Stimulated activated CD4-positive, alpha-beta T cell treated with anti-CD3 and anti-CD28 coated beads, TNF-alpha, amount 100 ng/mL, for 1 hour (primary cell): Measurements from ENCODE around the gene LARGE1.

Source experiments
- DNase-seq, 3 donors: peaks; one replicate each; pipeline ENCODE4 v3.0.0-alpha.2; 2020; ENCODE audit warnings: low read depth in 3 of 3, low spot score in 1 of 3

LARGE1 gene

DNA sequence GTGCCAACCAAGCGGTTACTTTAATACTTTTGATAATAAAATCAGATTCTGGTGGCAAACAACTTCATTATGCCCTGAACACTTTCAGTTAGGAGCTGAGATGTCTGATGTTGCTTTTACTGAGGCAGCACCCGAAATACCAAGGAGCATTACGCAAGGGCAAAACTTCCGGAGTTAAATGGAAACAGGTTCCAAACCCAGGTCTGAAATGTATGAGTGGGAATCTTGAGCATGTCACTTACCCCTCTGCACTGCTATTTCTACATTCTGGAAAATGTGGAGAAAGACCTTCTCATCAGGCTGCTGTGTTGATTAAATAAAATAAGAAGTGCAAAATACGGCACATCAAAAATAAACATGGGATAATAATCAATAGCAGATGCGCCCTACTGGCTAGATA is 315.1 kb downstream of the LARGE1 start:
- no peak for DNase-seq

DNA sequence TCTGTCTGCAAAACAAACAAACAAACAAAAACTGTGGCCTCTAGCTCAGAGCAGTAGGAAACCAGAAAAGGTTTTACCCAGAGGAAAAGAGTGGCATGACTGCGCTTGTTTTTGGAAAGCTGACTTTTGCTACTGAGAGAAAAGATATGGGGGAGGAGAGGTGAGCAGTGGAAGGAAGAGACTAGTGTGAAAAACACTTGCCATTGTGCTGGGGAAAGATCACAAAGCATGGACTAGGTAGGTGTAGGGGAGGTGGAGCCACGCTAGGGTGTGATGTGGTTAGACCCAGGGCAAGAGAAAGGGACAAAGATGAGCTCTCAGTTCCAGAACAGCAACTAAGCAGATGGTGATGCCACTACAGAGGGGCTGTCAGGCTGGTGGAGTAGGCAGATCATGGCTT is 319.2 kb downstream of the LARGE1 start:
- no peak for DNase-seq

DNA sequence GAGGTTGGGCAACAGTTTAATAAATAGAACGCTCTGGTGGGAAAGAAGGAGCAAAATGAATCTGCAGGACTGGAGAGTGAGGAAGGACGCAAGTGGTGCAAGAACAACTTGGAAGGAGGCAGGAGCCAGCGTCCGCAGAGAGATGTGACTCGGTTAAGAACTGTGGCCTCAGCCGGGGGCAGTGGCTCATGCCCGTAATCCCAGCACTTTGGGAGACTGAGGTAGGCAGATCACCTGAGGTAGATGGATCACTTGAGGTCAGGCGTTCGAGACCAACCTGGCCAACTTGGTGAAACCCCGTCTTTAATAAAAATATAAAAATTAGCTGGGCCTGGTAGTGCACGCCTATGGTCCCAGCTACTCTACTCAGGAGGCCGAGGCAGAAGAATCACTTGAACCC is 319.7 kb downstream of the LARGE1 start:
- no peak for DNase-seq

GRCh38 chr22:33600113-33600512 is 320.2 kb downstream of the LARGE1 start:
- no peak for DNase-seq

GRCh38 chr22:33599596-33599995 is 320.7 kb downstream of the LARGE1 start:
- DNase-seq = no peak

DNA sequence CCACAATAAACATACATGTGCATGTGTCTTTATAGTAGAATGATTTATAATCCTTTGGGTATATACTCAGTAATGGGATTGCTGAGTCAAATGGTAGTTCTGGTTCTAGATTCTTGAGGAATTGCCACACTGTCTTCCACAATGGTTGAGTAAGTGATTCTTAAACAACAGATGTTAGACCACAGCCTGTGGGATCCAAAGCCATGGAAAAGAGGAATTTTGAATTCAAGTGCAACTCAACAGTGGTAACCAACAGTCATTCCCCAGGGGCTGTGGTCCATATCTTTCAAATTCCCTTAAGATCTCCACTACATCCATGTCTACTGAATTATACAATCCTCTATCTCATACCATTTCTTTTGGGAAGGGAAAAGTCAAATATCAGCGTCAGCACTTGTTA is 321.5 kb downstream of the LARGE1 start:
- no peak for DNase-seq

- no peak for DNase-seq
Observed at GRCh38 chr22:33597274-33597985, 322.8 kb downstream of the LARGE1 start.

- DNase-seq = no peak
Observed at GRCh38 chr22:33593818-33594217, 326.5 kb downstream of the LARGE1 start.

- DNase-seq = no peak
Observed at GRCh38 chr22:33591946-33592345, 328.3 kb downstream of the LARGE1 start.

DNA sequence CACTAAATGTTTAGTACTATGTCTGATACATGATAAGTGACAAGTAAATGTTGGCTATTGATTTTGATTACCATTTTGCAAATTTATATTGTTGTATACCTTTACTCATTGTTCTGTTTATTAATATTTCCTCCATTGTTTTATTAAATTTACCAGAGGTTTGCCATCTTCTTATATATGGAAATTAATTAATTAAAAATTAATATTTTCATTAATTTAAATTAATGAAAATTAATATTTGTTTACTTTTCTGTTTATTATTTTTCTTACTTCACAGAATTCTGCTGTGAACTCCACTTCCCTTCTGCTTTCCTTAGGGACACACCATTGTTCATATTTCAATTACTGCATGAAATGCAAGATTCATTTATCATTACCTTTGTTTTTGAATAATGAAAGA is 331.0 kb downstream of the LARGE1 start:
- DNase-seq = no peak

- no peak for DNase-seq
Observed at GRCh38 chr22:33588860-33589259, 331.4 kb downstream of the LARGE1 start.

- no peak for DNase-seq
Observed at GRCh38 chr22:33584152-33584551, 336.1 kb downstream of the LARGE1 start.

DNA sequence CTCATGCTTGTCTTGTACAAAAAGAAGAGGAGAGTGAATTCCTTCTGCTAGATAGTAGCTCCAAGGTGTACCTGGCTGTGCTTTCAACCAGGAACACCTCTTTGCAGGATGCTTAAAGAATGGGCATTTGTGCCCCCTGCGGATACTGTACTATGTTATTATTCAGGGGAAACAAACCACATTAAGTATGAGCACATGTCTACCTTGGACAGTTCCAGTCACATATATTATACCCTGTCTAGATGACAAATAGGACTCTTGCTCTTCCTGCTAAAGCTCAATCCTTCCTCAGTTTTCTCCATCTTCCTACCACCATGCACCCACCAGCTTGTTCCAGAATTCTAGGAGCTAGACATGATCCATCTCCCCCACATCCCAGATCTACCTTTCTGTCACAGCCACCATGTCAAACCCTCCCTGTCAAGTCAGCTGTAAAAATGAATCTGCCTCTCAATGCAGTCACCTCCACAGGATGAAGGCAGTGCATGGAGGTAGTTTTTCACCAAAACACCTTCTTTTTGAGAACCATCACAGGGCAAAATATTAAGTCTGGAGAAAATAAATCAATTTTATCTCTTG is 337.4 kb downstream of the LARGE1 start:
- no peak for DNase-seq

GRCh38 chr22:33580310-33580709 is 340.0 kb downstream of the LARGE1 start:
- DNase-seq = no peak

DNA sequence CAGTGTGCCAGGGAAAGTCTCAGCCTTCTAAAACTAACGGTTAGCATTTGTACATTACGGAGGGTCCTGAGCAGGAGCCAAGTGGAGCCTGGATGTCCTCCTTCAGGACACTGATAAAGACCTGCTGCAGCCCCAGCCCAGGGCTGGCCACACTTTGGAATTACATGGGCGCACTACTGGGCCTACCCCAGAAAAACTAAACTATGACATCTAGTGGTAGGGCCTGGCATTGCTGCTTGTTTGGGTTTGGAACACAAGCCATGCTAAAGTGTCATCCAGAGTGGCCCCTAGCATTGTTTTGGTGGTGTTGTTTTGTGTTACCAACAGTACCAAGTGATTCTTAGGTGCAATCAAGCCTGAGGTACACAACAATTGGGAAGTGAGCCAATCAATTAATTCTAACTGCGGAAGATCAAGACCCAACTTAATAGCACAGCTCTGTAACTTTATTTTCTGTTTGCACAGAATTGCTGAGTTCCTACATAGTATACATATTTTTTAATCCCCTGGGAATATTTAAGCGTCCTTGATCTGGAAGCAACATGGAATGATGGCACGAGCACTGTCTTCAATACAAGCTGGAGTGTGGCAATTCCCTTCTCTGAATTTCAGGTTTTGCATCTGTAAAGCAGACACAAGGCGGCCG is 340.7 kb downstream of the LARGE1 start:
- DNase-seq = no peak

DNA sequence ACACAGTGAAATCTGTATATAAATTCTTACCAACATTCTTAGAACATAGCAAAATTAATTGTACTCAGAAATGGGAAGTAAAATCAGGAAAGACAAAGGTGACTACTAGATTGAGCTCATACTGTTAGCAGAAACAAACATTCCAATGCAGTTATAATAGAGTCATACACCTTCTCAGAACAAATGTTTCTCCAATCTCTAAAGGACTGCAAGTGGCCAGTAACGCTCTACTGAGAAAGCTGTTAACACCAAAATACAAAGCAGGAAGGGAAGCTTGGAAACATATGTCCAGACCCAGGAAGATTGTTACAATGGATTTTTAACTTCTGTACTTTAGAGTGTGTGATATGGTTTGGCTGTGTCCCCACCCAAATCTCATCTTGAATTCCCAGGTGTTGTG is 341.5 kb downstream of the LARGE1 start:
- no peak for DNase-seq

- no peak for DNase-seq
Observed at GRCh38 chr22:33577862-33578411, 342.3 kb downstream of the LARGE1 start.

GRCh38 chr22:33576205-33576604 is 344.1 kb downstream of the LARGE1 start:
- no peak for DNase-seq

- DNase-seq = no peak
Observed at GRCh38 chr22:33575771-33576170, 344.5 kb downstream of the LARGE1 start.

GRCh38 chr22:33575041-33575440 is 345.2 kb downstream of the LARGE1 start:
- DNase-seq = no peak

DNA sequence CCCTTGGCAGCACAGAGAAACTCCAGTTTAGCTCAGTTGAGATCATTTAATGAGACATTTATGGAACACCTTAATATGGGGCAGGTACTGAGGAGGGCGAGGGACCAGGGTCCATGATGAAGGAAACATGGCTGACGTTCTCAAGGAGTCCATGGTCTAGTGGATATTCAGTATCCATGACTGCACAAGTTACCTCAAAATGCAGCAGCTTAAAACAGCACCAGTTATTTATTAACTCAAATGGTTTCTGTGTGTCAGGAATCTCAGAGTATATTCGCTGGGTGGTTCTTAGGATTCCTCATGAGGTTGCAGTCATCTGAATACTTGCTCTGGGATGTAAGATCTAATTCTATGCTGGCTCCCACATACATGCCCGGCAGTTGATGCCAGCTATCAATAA is 346.8 kb downstream of the LARGE1 start:
- no peak for DNase-seq

DNA sequence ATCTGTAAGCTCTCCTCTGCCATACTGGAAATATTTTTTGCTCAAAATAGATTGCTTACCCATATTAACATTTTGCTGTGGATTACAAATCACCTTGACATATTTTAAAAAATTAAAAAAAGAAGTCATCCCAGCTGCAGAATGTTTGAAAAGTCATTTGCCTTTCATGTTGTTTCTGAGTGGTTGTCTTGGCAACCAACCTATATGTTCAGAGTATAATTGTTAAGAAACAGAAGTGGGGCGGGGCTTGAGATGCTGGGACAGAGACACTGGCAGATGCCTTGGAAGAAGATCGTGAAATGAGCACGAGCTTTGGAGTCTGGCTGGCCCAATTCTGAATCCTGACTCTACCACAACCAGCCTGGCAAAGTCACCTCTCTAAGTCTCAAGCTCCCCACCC is 348.2 kb downstream of the LARGE1 start:
- DNase-seq = no peak
